GM12864 (cell line): Measurements from ENCODE around the gene RNF141.

Experiments
- DNase-seq: peaks from one replicate; pipeline ENCODE4 v3.0.0-alpha.2; 2011; ENCODE audit warnings: low read depth
- H3K4me3 ChIP-seq: 2 replicates; pipeline ENCODE4 v1.5.1; 2011; ENCODE audit warnings: mild to moderate bottlenecking, low read depth, low read length, control low read depth
- TF ChIP-seq, protein P1 (sequence below): IDR thresholded peaks from 2 replicates; pipeline ENCODE4 v1.5.1; 2011; ENCODE audit warnings: low read depth, mild to moderate bottlenecking, moderate library complexity, low read length, control low read depth, inconsistent platforms; ENCODE audit errors: missing control alignments

The RNF141 gene

DNA sequence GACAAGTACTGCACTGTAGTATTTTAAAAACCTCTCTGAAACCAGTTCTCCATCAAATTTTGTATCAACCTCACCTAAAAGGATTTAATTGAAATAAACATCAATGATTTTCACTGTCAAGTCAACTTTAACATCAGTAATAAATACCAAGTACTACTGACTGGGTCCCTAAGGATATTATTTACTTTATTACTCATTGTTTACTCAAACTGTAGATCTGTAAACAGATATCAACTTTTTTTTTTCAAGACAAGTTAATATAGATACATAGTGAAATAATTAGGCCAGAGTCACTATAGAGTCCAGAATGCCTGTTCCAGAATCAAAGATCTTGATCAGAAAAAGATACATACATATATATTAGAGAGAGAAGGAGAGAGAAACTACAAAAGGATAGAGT, 1.6 kb downstream of the RNF141 start:
- H3K4me3 ChIP-seq: no peak overlapping the region
- no peak for DNase-seq
- TF ChIP-seq, protein P1, sequence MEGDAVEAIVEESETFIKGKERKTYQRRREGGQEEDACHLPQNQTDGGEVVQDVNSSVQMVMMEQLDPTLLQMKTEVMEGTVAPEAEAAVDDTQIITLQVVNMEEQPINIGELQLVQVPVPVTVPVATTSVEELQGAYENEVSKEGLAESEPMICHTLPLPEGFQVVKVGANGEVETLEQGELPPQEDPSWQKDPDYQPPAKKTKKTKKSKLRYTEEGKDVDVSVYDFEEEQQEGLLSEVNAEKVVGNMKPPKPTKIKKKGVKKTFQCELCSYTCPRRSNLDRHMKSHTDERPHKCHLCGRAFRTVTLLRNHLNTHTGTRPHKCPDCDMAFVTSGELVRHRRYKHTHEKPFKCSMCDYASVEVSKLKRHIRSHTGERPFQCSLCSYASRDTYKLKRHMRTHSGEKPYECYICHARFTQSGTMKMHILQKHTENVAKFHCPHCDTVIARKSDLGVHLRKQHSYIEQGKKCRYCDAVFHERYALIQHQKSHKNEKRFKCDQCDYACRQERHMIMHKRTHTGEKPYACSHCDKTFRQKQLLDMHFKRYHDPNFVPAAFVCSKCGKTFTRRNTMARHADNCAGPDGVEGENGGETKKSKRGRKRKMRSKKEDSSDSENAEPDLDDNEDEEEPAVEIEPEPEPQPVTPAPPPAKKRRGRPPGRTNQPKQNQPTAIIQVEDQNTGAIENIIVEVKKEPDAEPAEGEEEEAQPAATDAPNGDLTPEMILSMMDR: no peak

DNA sequence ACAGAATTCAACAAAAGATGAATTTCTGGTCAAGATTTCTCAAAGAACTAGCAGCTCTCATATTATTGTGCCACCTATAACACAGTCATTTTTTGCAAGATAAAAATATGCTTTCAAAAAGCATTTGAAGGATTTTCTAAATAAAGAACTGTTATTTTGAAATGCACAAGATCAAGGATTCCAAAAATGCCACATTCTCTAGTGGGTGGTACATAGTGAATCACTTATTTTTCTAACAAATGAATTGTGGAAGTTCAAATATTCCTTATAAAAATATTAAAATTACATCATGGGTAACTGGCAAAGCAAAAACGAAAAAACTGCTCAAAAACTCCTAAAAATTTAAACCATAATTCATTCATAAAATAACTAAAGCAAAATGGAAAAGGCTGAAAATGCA, 2.1 kb downstream of the RNF141 start:
- DNase-seq: no peak
- no peak overlapping the region for H3K4me3 ChIP-seq
- TF ChIP-seq, protein P1: no peak

DNA sequence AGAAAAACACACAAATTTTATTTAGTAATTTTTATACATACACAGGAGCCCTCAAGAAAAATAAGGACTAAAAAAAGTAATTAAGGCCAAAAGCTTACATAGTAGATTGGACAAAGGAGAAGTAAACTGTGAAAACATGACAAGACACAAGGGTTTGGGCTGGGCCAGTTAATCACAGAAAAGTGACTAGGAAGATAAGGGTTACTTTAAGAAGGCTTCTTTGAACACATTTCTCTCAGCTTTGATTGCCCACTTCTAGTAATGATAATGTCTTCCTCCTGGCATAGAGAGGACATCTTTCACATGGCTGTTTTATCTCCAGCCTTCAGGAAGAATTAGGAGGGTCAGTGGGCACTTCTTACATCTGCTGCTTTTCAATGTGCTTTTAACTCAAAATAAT, 3.4 kb downstream of the RNF141 start:
- no peak overlapping the region for H3K4me3 ChIP-seq
- DNase-seq: no peak
- TF ChIP-seq, protein P1: no peak

DNA sequence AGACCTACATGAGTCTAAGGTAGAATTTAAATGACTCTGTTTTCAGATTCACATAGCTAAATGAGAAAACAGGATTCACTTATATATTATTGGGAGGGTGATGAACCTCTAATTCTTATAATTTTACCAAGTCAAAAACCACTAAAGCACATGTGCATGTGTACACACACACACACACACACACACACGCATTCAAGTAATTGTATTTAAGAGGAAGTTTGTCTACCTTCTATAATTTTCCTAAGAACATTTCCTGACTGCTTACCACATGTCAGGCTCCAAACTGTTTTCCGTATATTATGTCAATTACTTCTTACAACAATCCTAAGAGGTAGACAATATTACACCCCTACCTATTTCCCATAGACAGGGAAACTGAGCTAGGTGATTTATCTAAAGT, 6.7 kb downstream of the RNF141 start:
- no peak for DNase-seq
- TF ChIP-seq, protein P1: no peak
- H3K4me3 ChIP-seq: no peak overlapping the region

DNA sequence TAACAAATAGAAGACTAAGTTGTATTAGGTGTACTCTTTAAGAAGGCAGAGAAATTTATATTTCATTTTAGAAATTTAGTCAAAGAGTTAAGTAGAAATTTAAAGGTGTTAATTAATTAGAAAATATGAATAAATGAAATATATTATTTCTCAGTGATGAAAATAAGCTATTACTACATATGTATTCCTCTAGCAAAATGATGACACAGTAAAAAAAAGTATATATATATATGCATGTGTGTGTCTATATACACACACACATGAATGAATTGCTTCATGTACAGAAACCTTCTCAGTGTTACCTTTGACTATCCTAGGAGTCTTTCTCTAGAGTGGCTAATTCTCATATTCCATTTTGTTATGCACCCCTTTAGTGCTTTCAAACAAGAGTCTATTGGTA, 7.7 kb downstream of the RNF141 start:
- no peak for DNase-seq
- TF ChIP-seq, protein P1: no peak
- H3K4me3 ChIP-seq: no peak overlapping the region

DNA sequence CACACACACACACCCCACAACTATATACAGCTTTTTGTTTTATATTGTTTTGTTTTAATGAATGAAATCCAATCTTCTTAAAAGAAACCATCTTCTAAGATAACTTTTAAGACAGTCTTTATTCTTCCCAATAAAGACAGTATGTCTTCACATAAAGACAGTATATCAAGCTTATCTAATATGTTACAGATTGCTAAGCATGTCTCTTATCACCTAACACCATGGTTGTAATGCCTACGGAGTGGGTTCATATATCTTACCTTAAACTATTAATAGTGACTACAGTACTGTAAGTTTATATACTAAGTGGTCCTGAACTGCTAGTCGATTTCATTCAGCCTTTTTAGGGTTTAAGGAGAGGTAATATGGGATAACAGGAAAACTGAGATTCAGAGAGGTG, 8.5 kb downstream of the RNF141 start:
- no peak for DNase-seq
- TF ChIP-seq, protein P1: no peak
- no peak overlapping the region for H3K4me3 ChIP-seq

DNA sequence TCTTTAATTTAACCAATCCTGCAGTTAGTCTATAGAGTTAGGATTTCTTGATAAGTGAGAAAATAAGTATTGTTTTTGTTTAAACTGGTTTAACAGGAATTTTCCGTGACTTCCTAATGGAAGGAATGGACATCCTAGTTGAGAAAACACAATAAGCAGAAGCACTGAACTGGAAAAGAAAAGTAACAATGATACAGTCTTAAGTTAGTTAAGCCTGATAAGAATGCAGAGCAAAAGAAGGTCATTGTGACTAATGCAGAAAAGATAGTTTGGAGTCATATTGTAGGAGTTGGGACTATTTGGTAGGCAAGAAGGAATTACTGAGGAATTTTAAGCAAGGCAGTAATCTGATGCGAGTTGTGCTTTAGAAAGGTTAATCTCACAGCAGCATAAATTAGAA, 11.7 kb downstream of the RNF141 start:
- DNase-seq: no peak
- TF ChIP-seq, protein P1: no peak

More for the DNA sequence above, 11.7 kb downstream of the RNF141 start:
- H3K4me3 ChIP-seq: no peak overlapping the region
